PC-3 (cell line): ENCODE measurements around the gene TEX14. TPM values are rescaled to one million over a fixed set of nuclear protein-coding genes. Genes with fewer than 3 reads are reported as not detected.

Experiments used
- ATAC-seq: fragments of 200-7000 bp; cut with Tn5 transposase; 2 replicates; pipeline ENCODE4 v1.9.1; 2020; ENCODE audit warnings: mild to moderate bottlenecking, moderate library complexity
- Bru-seq: library from RNA; stranded (reverse); fragments of 400-500 nt; gene quantifications from one replicate; lab custom pipeline; 2021; lab: Mats Ljungman, UMichigan
- BruChase-seq, 2 experiments: library from RNA; stranded (reverse); fragments of 400-500 nt; gene quantifications; one replicate each; lab custom pipeline; 2021; lab: Mats Ljungman, UMichigan
- BruUV-seq: library from RNA; stranded (reverse); fragments of 400-500 nt; replicated peaks from 2 replicates; lab custom pipeline; 2021; lab: Mats Ljungman, UMichigan
- CTCF ChIA-PET: fragments of 300-600 bp; sonication (Branson Sonifier 250); formaldehyde crosslinking; loops from one replicate; lab custom pipeline; 2022; ENCODE audit warnings: antibody characterized with exemption; lab: Charles Lee
- POLR2A ChIA-PET: fragments of 300-600 bp; sonication (Branson Sonifier 250); formaldehyde crosslinking; loops from one replicate; lab custom pipeline; 2022; ENCODE audit warnings: antibody characterized with exemption; ENCODE audit not compliant: unreplicated experiment; lab: Charles Lee
- DNase-seq: peaks from one replicate; pipeline ENCODE4 v3.0.0-alpha.2; 2015
- H2AFZ ChIP-seq: fragments of 300-600 bp; sonication (generic); 2 replicates; pipeline ENCODE4 v1.6.0; 2016; ENCODE audit warnings: antibody characterized with exemption, low read length
- H3F3A ChIP-seq: fragments of 300-600 bp; sonication (generic); one replicate; pipeline ENCODE4 v1.6.0; 2017; ENCODE audit warnings: antibody characterized with exemption, low read length, control low read depth, mild to moderate bottlenecking; ENCODE audit not compliant: unreplicated experiment
- H3K27ac ChIP-seq: fragments of 300-600 bp; sonication (generic); 2 replicates; pipeline ENCODE4 v1.5.1; 2016; ENCODE audit warnings: mild to moderate bottlenecking, low read length
- H3K27me3 ChIP-seq: fragments of 300-600 bp; sonication (generic); 2 replicates; pipeline ENCODE4 v1.6.1; 2016; ENCODE audit warnings: low read length, mixed read lengths
- H3K36me3 ChIP-seq: fragments of 300-600 bp; sonication (generic); 2 replicates; pipeline ENCODE4 v1.6.1; 2016; ENCODE audit warnings: low read depth, mixed run types, low read length, mixed read lengths
- H3K4me1 ChIP-seq: fragments of 300-600 bp; sonication (generic); 2 replicates; pipeline ENCODE4 v1.5.1; 2016; ENCODE audit warnings: low read length; ENCODE audit not compliant: insufficient read depth
- H3K4me2 ChIP-seq: fragments of 300-600 bp; sonication (generic); 2 replicates; pipeline ENCODE4 v1.6.0; 2016; ENCODE audit warnings: low read length
- H3K4me3 ChIP-seq: fragments of 300-600 bp; sonication (generic); 2 replicates; pipeline ENCODE4 v1.5.1; 2016; ENCODE audit warnings: mild to moderate bottlenecking, low read length, mixed read lengths
- H3K79me2 ChIP-seq: fragments of 300-600 bp; sonication (generic); 2 replicates; pipeline ENCODE4 v1.6.1; 2017; ENCODE audit warnings: low read length, mixed read lengths
- H3K9ac ChIP-seq: fragments of 300-600 bp; sonication (generic); 2 replicates; pipeline ENCODE4 v1.6.0; 2016; ENCODE audit warnings: mild to moderate bottlenecking, low read length
- H3K9me2 ChIP-seq: fragments of 300-600 bp; sonication (generic); replicated peaks from 2 replicates; pipeline ENCODE4 v1.6.1; 2016; ENCODE audit warnings: mixed run types, low read length, mixed read lengths
- H3K9me3 ChIP-seq: fragments of 300-600 bp; sonication (generic); 2 replicates; pipeline ENCODE4 v1.6.1; 2016; ENCODE audit warnings: low read length, mixed read lengths
- H4K20me1 ChIP-seq: fragments of 300-600 bp; sonication (generic); 2 replicates; pipeline ENCODE4 v1.6.1; 2016; ENCODE audit warnings: low read length, mixed read lengths
- EZH2 ChIP-seq: fragments of 300-600 bp; sonication (generic); IDR thresholded peaks from one replicate; pipeline ENCODE4 v1.6.1; 2017; ENCODE audit warnings: antibody characterized with exemption, mild to moderate bottlenecking, low read length; ENCODE audit not compliant: unreplicated experiment
- EZH2phosphoT487 ChIP-seq: fragments of 300-600 bp; sonication (generic); IDR thresholded peaks from 2 replicates; pipeline ENCODE4 v1.6.1; 2018; ENCODE audit warnings: mild to moderate bottlenecking, antibody characterized with exemption, low read length, borderline replicate concordance
- intact Hi-C: fragments of 100-400 bp; cut with micrococcal nuclease; formaldehyde crosslinking; loops from 2 replicates; pipeline ENCODE4 v1.9.0; 2023
- long read RNA-seq: library from polyadenylated mRNA; unstranded; transcript quantifications from one replicate; pipeline ENCODE4 v2.0.0, GENCODE V29; 2021; ENCODE audit not compliant: unreplicated experiment
- total RNA-seq: library from RNA; depleted of rRNA; stranded (reverse); fragments of >200 nt; gene quantifications from 2 replicates; pipeline ENCODE4 v1.2.3, GENCODE V29; 2014; rRNA removed
- TF ChIP-seq, protein P1 (sequence below): fragments of 300-600 bp; sonication (generic); conservative IDR thresholded peaks from 2 replicates; pipeline ENCODE4 v1.5.1; 2017; ENCODE audit warnings: antibody characterized with exemption, low read depth, mild to moderate bottlenecking, low read length

The TEX14 gene, protein sequence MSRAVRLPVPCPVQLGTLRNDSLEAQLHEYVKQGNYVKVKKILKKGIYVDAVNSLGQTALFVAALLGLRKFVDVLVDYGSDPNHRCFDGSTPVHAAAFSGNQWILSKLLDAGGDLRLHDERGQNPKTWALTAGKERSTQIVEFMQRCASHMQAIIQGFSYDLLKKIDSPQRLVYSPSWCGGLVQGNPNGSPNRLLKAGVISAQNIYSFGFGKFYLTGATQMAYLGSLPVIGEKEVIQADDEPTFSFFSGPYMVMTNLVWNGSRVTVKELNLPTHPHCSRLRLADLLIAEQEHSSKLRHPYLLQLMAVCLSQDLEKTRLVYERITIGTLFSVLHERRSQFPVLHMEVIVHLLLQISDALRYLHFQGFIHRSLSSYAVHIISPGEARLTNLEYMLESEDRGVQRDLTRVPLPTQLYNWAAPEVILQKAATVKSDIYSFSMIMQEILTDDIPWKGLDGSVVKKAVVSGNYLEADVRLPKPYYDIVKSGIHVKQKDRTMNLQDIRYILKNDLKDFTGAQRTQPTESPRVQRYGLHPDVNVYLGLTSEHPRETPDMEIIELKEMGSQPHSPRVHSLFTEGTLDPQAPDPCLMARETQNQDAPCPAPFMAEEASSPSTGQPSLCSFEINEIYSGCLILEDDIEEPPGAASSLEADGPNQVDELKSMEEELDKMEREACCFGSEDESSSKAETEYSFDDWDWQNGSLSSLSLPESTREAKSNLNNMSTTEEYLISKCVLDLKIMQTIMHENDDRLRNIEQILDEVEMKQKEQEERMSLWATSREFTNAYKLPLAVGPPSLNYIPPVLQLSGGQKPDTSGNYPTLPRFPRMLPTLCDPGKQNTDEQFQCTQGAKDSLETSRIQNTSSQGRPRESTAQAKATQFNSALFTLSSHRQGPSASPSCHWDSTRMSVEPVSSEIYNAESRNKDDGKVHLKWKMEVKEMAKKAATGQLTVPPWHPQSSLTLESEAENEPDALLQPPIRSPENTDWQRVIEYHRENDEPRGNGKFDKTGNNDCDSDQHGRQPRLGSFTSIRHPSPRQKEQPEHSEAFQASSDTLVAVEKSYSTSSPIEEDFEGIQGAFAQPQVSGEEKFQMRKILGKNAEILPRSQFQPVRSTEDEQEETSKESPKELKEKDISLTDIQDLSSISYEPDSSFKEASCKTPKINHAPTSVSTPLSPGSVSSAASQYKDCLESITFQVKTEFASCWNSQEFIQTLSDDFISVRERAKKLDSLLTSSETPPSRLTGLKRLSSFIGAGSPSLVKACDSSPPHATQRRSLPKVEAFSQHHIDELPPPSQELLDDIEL (N-terminal part only)
- 0.12 and 0.29 TPM in 2 replicates for total RNA-seq
- Bru-seq, nascent RNA: percentile 41 among the genes with signal in this experiment
- percentile 32 among the genes with signal in this experiment for BruChase-seq, experiment 1, labeled RNA remaining after a 6-hour chase
- BruChase-seq, experiment 2, labeled RNA remaining after a 2-hour chase: percentile 26 among the genes with signal in this experiment
- long read RNA-seq, partial matches to known transcripts: 0 of 1 reads
- long read RNA-seq, other reads (novel, unspliced or antisense): 1 of 1 reads

DNA sequence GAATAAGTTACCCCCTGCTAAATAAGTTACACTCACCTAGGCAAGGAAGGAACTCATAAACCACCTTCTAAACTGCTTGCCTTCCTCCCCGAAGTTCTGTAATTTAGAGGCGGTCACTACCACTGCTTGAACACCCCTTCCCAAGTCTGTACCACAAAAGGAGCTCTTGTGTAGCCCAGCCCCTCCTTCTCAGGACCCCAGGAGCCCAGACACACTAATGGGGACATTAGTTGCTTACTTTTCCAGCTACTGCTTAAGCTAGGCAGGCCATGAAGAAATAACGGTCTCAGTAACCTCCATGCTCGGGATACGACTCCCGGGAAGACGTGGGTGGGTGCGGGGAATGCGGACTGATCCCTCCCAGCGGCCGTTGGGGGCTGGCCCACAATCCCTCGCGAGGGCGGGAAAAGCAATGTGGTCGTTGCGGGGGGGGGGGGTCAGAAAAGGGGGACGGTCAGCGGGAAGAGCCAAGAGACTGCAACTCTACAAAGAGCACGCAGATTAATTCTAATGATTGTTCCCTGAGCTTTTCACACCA lies at the start of gene TEX14:
Gene TEX14, minus strand, starts transcription at position 345 of the 538 bp plus-strand sequence. CDS start 40,044 bp downstream, outside the sequence.
- H3K9me3 ChIP-seq: no peaks in the 10 kb centered on the region
- ATAC-seq (no peak), DNase-seq (no peak)
- no peaks in the 10 kb centered on the region for H3K27me3 ChIP-seq
- no peaks in the 10 kb centered on the region for H4K20me1 ChIP-seq
- H3K4me1 ChIP-seq: peaks cover 23% of the 10 kb centered on the region
- intact Hi-C loops: loop anchor here (5.0 kb wide), 2 partner anchors 59 to 174 kb away; no protein-coding TSS in a partner anchor
- peaks cover 31% of the 10 kb centered on the region for H3K79me2 ChIP-seq
- ChIA-PET POLR2A (no interaction called here), CTCF (no interaction called here)
- peak within 1 kb of the TSS; percentile 82 for H3K9ac ChIP-seq
- no peaks in the 10 kb centered on the region for H3K9me2 ChIP-seq
- BruUV-seq: no TSS peak
- peak within 1 kb of the TSS; percentile 98 for H2AFZ ChIP-seq
- peak within 1 kb of the TSS; percentile 76 for H3K4me3 ChIP-seq
- peaks cover 6% of the 10 kb centered on the region; the same call in 1 of the 2 replicates for H3K36me3 ChIP-seq
- TF ChIP-seq, protein P1, sequence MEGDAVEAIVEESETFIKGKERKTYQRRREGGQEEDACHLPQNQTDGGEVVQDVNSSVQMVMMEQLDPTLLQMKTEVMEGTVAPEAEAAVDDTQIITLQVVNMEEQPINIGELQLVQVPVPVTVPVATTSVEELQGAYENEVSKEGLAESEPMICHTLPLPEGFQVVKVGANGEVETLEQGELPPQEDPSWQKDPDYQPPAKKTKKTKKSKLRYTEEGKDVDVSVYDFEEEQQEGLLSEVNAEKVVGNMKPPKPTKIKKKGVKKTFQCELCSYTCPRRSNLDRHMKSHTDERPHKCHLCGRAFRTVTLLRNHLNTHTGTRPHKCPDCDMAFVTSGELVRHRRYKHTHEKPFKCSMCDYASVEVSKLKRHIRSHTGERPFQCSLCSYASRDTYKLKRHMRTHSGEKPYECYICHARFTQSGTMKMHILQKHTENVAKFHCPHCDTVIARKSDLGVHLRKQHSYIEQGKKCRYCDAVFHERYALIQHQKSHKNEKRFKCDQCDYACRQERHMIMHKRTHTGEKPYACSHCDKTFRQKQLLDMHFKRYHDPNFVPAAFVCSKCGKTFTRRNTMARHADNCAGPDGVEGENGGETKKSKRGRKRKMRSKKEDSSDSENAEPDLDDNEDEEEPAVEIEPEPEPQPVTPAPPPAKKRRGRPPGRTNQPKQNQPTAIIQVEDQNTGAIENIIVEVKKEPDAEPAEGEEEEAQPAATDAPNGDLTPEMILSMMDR: no peak
- TF ChIP-seq EZH2: no peak
- no peak for TF ChIP-seq EZH2phosphoT487
- H3F3A ChIP-seq: no peaks in the 10 kb centered on the region
- peak within 1 kb of the TSS; percentile 91 for H3K4me2 ChIP-seq
- peak within 1 kb of the TSS; percentile 46 for H3K27ac ChIP-seq

DNA sequence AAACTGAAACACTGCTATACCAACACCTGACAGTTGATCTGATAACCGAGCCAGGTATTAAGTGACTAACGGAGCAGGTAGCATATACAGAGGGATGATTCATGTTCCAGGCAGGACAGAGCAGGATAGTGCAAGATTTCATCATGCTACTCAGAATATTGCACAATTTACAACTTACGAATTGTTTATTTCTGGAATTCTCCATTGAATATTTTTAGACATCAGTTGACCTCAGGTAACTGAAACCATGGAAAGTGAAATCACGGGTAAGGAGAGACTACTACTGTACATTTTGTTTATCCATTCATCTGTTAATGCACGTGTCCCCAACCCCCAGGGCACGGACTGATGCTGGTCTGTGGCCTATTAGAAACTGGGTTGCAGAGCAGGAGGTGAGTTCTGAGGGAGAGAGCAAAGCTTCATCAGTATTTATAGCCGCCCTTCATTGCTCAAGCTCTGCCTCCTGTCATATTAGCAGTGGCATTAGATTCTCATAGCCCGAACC lies 49.3 kb upstream of the TEX14 start:
- Histone ChIP-seq H3K4me3 (no peak overlapping the region), H3K9me2 (no peaks in the 10 kb centered on the region), H4K20me1 (no peaks in the 10 kb centered on the region), H3K27ac (no peak overlapping the region), H3F3A (no peaks in the 10 kb centered on the region), H3K4me1 (peaks cover 10% of the 10 kb centered on the region), H3K36me3 (no peaks in the 10 kb centered on the region), H3K9ac (no peak overlapping the region), H3K9me3 (no peaks in the 10 kb centered on the region), H3K4me2 (peak overlapping the region; percentile 30), H3K79me2 (no peaks in the 10 kb centered on the region), H2AFZ (peak overlapping the region; percentile 2; the same call in 1 of the 2 replicates), H3K27me3 (no peaks in the 10 kb centered on the region)
- ChIA-PET CTCF (no interaction called here), POLR2A (no interaction called here)
- intact Hi-C loops: no loop called here
- no TSS peak for BruUV-seq
- DNase-seq (peak; percentile 93), ATAC-seq (peak; percentile 94)
- TF ChIP-seq, protein P1: no peak
- TF ChIP-seq EZH2phosphoT487 (no peak), EZH2 (no peak)
